GM12878 (cell line): ENCODE data around the gene DNAJC11. TPM values are rescaled to one million over a fixed set of nuclear protein-coding genes. Genes with fewer than 3 reads are reported as not detected.

Experiments used
- ATAC-seq: fragments of 200-7000 bp; cut with Tn5 transposase; 3 replicates; pipeline ENCODE4 v1.9.1; 2020; ENCODE audit warnings: mild to moderate bottlenecking, moderate library complexity
- BruUV-seq: library from RNA; stranded (reverse); fragments of 400-500 nt; replicated peaks from 2 replicates; lab custom pipeline; 2021; lab: Mats Ljungman, UMichigan
- CTCF ChIA-PET: fragments of 300-600 bp; sonication (Branson Sonifier 250); formaldehyde crosslinking; extraction: SDS; loops from one replicate; lab custom pipeline; 2021; ENCODE audit warnings: inconsistent platforms; lab: Yijun Ruan, JAX
- POLR2A ChIA-PET: fragments of 350-600 bp; formaldehyde crosslinking; extraction: SDS; loops from one replicate; lab custom pipeline; 2021; ENCODE audit warnings: inconsistent platforms; lab: Charles Lee
- RAD21 ChIA-PET: fragments of 300-600 bp; sonication (Branson Sonifier 250); formaldehyde crosslinking; loops from one replicate; lab custom pipeline; 2023; ENCODE audit warnings: antibody characterized with exemption; ENCODE audit not compliant: unreplicated experiment; lab: Charles Lee
- SMC1A ChIA-PET: fragments of 300-600 bp; sonication (Branson Sonifier 250); formaldehyde crosslinking; loops from one replicate; lab custom pipeline; 2023; ENCODE audit not compliant: unreplicated experiment, uncharacterized antibody; lab: Charles Lee
- DNase-seq: peaks from one replicate; pipeline ENCODE4 v3.0.0-alpha.2; 2011; ENCODE audit warnings: low read depth, low spot score
- FAIRE-seq: peaks from 3 replicates; lab custom pipeline; 2011; peaks lifted over from hg19 to GRCh38; lab: Jason Lieb, UNC
- H2AFZ ChIP-seq: 2 replicates; pipeline ENCODE4 v1.6.0; 2011; ENCODE audit warnings: low read depth, low read length, control low read depth; ENCODE audit not compliant: control insufficient read depth
- H3K27ac ChIP-seq: 2 replicates; pipeline ENCODE4 v1.5.1; 2011; ENCODE audit warnings: control low read depth; ENCODE audit not compliant: control insufficient read depth, insufficient read depth
- H3K27me3 ChIP-seq, 2 experiments: replicated peaks in 1 of 2; 2 replicates each; pipeline versions ENCODE4 v1.6.0 to v1.6.1; 2011; ENCODE audit warnings: low read length in 1 of 2; ENCODE audit not compliant: control insufficient read depth in 2 of 2, insufficient read depth in 2 of 2
- H3K36me3 ChIP-seq, 2 experiments: 2 replicates each; pipeline ENCODE4 v1.5.1; 2011; ENCODE audit warnings: low read length in 1 of 2; ENCODE audit not compliant: control insufficient read depth in 2 of 2, insufficient read depth in 2 of 2
- H3K4me1 ChIP-seq: 2 replicates; pipeline ENCODE4 v1.6.1; 2011; ENCODE audit warnings: mild to moderate bottlenecking, low read length, moderate library complexity, mixed read lengths; ENCODE audit not compliant: control insufficient read depth, insufficient read depth
- H3K4me2 ChIP-seq: 2 replicates; pipeline ENCODE4 v1.6.0; 2011; ENCODE audit warnings: control low read depth; ENCODE audit not compliant: control insufficient read depth, insufficient read depth
- H3K4me3 ChIP-seq: fragments of 200-600 bp; sonication (generic); 2 replicates; pipeline ENCODE4 v1.5.1; 2016
- H3K79me2 ChIP-seq: 2 replicates; pipeline ENCODE4 v1.6.0; 2011; ENCODE audit warnings: low read length; ENCODE audit not compliant: control insufficient read depth, insufficient read depth
- H3K9ac ChIP-seq: 2 replicates; pipeline ENCODE4 v1.8.0; 2011; ENCODE audit warnings: low read length, control low read depth, mixed read lengths; ENCODE audit not compliant: control insufficient read depth, insufficient read depth
- H3K9me3 ChIP-seq: replicated peaks from 3 replicates; pipeline ENCODE4 v1.5.1; 2011; ENCODE audit warnings: mild to moderate bottlenecking, low read length; ENCODE audit not compliant: control insufficient read depth, insufficient read depth
- H4K20me1 ChIP-seq: 2 replicates; pipeline ENCODE4 v1.6.0; 2011; ENCODE audit not compliant: control insufficient read depth, insufficient read depth
- EP300 ChIP-seq, 2 experiments: fragments of 150-350 bp in 1 of 2; IDR thresholded peaks; 2 replicates each; pipeline ENCODE4 v1.6.1; 2011 to 2012; ENCODE audit warnings: low read depth in 2 of 2, low read length in 2 of 2, borderline replicate concordance in 1 of 2, improper control_type of control experiment in 1 of 2, inconsistent platforms in 1 of 2; ENCODE audit not compliant: control insufficient read depth in 1 of 2
- KDM1A ChIP-seq: fragments of 200-600 bp; sonication (generic); IDR thresholded peaks from 2 replicates; pipeline ENCODE4 v1.6.1; 2016; ENCODE audit warnings: borderline replicate concordance
- MTA3 ChIP-seq: IDR thresholded peaks from 2 replicates; pipeline ENCODE4 v1.6.1; 2012; ENCODE audit warnings: low read length, inconsistent platforms, borderline replicate concordance
- NFXL1 ChIP-seq: fragments of 450-650 bp; IDR thresholded peaks from 2 replicates; pipeline ENCODE4 v1.6.1; 2017; ENCODE audit warnings: antibody characterized with exemption, mild to moderate bottlenecking, borderline replicate concordance
- NRF1 ChIP-seq: conservative IDR thresholded peaks from 2 replicates; pipeline ENCODE4 v1.6.1; 2011; ENCODE audit warnings: mild to moderate bottlenecking, low read depth, low read length, improper control_type of control experiment
- POLR2A ChIP-seq: IDR thresholded peaks from 2 replicates; pipeline ENCODE4 v1.6.1; 2011; ENCODE audit warnings: low read depth, mild to moderate bottlenecking, low read length
- POLR2AphosphoS5 ChIP-seq: IDR thresholded peaks from 2 replicates; pipeline ENCODE4 v1.6.1; 2011; ENCODE audit warnings: mild to moderate bottlenecking, low read length, inconsistent platforms
- POU2F2 ChIP-seq: IDR thresholded peaks from 3 replicates; pipeline ENCODE4 v1.6.1; 2011; ENCODE audit warnings: low read depth, mild to moderate bottlenecking, low read length, borderline replicate concordance
- RAD51 ChIP-seq: fragments of 450-650 bp; IDR thresholded peaks from 2 replicates; pipeline ENCODE4 v1.6.1; 2016; ENCODE audit warnings: moderate library complexity, mild to moderate bottlenecking, inconsistent platforms
- SREBF2 ChIP-seq: IDR thresholded peaks from 2 replicates; pipeline ENCODE4 v1.6.1; 2012; ENCODE audit warnings: mild to moderate bottlenecking, low read length
- TARDBP ChIP-seq: IDR thresholded peaks from 2 replicates; pipeline ENCODE4 v1.6.1; 2016; ENCODE audit warnings: borderline replicate concordance
- ZZZ3 ChIP-seq: IDR thresholded peaks from 2 replicates; pipeline ENCODE4 v1.6.1; 2011; ENCODE audit warnings: low read depth; ENCODE audit not compliant: control insufficient read depth, insufficient read length
- WGBS: methylation state at CpG from one replicate; pipeline ENCODE4 v1.1.6; 2016; ENCODE audit warnings: low lambda C conversion rate; ENCODE audit not compliant: insufficient replicate concordance, insufficient coverage; ENCODE audit errors: missing lambda C conversion rate; 5-methylcytosine and 5-hydroxymethylcytosine counted together
- in situ Hi-C: fragments of 300-500 bp; cut with MboI; formaldehyde crosslinking; loops from 9 replicates; pipeline ENCODE4 v1.14.3; 2018; ENCODE audit warnings: mixed read lengths
- intact Hi-C: fragments of 100-400 bp; cut with micrococcal nuclease; formaldehyde crosslinking; loops from one replicate; pipeline ENCODE4 v1.14.2; 2022; ENCODE audit not compliant: unreplicated experiment
- polyA plus RNA-seq, 11 experiments: library from polyadenylated mRNA; depleted of rRNA in 4 of 11; unstranded in 6 of 11; stranded (reverse) in 5 of 11; fragments of >200 nt; fragmentation: Nextera tagmentation in 4 of 11; fragmentation: Illumina TruSeq in 1 of 11; extraction: Ambion mirVana in 4 of 11; extraction: Trizol in 1 of 11; gene quantifications; 1 replicate in 1 of 11; 2 replicates in 10 of 11; pipeline versions ENCODE4 v1.2.1 to v1.2.3, GENCODE V29; 2011 to 2016; ENCODE audit warnings: inconsistent platforms in 2 of 11, missing spikeins in 2 of 11, low read depth in 1 of 11
- total RNA-seq, 4 experiments: library from RNA; depleted of rRNA in 3 of 4; stranded (reverse); fragments of >200 nt in 3 of 4; fragmentation: Illumina TruSeq in 1 of 4; extraction: Trizol in 1 of 4; gene quantifications; 2 replicates each; pipeline versions ENCODE4 v1.2.1 to v1.2.3, GENCODE V29; 2013 to 2021
- TF ChIP-seq, protein P1 (sequence below): fragments of 450-650 bp; IDR thresholded peaks from 2 replicates; pipeline ENCODE4 v1.6.1; 2016; ENCODE audit warnings: mild to moderate bottlenecking
- TF ChIP-seq, protein P2 (sequence below): IDR thresholded peaks from 2 replicates; pipeline ENCODE4 v1.6.1; 2012; ENCODE audit warnings: low read depth, low read length, improper control_type of control experiment
- TF ChIP-seq, protein P3 (sequence below): IDR thresholded peaks from 2 replicates; pipeline ENCODE4 v1.6.1; 2011; ENCODE audit warnings: borderline replicate concordance, low read depth, mild to moderate bottlenecking, moderate library complexity, mixed read lengths, low read length; ENCODE audit not compliant: insufficient read depth; ENCODE audit errors: extremely low read length

DNAJC11 gene
- total and polyA plus RNA-seq, 10 of the 15 experiments (the other 5 are each of a cell fraction or from before 2014, with no cell fraction given), result 5.0 to 58.8 (median 39.5) TPM

DNA sequence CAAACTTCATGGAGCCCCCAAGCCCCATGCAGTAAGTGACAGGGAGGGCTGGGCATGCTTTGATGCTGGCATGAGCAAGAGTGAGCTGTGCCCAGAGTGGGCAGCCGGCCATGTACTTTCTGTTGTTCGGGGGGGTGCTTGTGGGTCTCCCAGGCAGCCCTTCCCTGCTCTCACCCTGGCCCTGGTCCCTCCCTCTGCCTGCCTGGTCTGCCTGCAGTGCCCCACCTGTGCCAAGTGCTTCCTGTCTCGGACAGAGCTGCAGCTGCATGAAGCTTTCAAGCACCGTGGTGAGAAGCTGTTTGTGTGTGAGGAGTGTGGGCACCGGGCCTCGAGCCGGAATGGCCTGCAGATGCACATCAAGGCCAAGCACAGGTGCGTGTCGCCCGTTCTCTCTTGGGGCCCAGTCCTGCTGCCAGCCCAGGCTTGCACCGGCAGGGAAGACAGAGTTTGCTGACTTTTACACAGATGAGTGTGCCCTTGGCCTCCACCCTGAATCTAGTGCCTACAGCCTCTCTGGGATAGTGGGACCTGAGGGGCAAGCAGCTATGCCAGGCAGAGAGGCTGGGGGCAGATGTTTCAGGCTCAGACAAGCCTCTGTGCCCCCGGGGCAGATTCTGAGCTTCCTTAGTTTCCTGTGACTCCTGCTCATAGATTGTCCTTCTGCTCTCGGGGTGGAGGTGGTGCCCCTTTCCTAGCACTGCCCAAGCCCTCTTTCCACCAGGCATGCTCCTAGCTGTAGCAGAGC, 114.2 kb downstream of the DNAJC11 start:
- Histone ChIP-seq H3K4me2 (no peak overlapping the region), H3K79me2 (peaks cover 3% of the 10 kb centered on the region), H3K4me3 (no peak overlapping the region), H3K9ac (no peak overlapping the region), H3K27me3 (no peaks in the 10 kb centered on the region), H3K36me3 (peaks cover 7 to 10% of the 10 kb centered on the region in 2 experiments; a peak in 3 of 4 replicates), H4K20me1 (no peaks in the 10 kb centered on the region), H3K4me1 (no peaks in the 10 kb centered on the region; the same call in 1 of the 2 replicates), H2AFZ (no peak overlapping the region), H3K9me3 (no peaks in the 10 kb centered on the region), H3K27ac (no peak overlapping the region)
- ChIA-PET POLR2A (interaction anchor here (1.1 kb wide), 1 partner anchor 13 kb away, joined by 3 read pairs; no protein-coding TSS in a partner anchor), SMC1A (no interaction called here), CTCF (interaction anchor here (0.5 kb wide), 1 partner anchor 24 kb away, joined by 4 read pairs; no protein-coding TSS in a partner anchor), RAD21 (no interaction called here)
- DNase-seq (no peak), FAIRE-seq (no peak), ATAC-seq (no peak)
- no peak for TF ChIP-seq POU2F2
- peak; percentile 7 for TF ChIP-seq POLR2A
- intact Hi-C loops (no loop called here), in situ Hi-C loops (no loop called here)
- WGBS, result 39% methylated on average over 13 of the region's 13 CpGs
- no TSS peak for BruUV-seq

DNA sequence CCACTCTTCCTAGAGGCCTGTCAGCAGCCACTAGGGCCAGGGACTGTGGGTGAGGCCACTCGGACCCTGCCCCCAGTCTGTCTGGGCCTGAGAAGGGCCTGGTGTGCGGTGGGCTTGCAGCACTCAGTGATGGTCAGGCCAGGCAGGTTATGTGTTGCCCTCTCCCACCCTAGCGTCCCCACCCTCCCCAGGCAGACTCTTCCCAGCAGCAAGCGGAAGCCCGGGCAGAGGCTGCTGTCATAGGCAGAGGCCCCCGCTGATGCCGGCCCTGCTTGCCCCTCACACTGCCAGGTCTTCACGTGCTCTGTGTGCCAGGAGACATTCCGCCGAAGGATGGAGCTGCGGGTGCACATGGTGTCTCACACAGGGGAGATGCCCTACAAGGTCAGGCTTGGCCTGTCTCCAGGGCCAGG, 115.2 kb downstream of the DNAJC11 start:
- Histone ChIP-seq H3K4me1 (peaks cover 8% of the 10 kb centered on the region), H3K27me3 (no peaks in the 10 kb centered on the region), H3K27ac (no peak overlapping the region), H2AFZ (no peak overlapping the region), H3K4me3 (no peak overlapping the region), H3K4me2 (no peak overlapping the region), H4K20me1 (no peaks in the 10 kb centered on the region), H3K36me3 (peaks cover 7 to 10% of the 10 kb centered on the region in 2 experiments; a peak in 3 of 4 replicates), H3K79me2 (peaks cover 7% of the 10 kb centered on the region), H3K9me3 (no peaks in the 10 kb centered on the region), H3K9ac (no peak overlapping the region)
- intact Hi-C loops (no loop called here), in situ Hi-C loops (no loop called here)
- BruUV-seq, result no TSS peak
- 89% methylated on average over 11 of the region's 11 CpGs for WGBS
- ATAC-seq, result no peak
- DNase-seq, result no peak
- POLR2A ChIA-PET, result no interaction called here
- RAD21 ChIA-PET, result no interaction called here
- CTCF ChIA-PET, result no interaction called here
- no peak for FAIRE-seq
- SMC1A ChIA-PET, result no interaction called here
- TF ChIP-seq TARDBP, result no peak
- TF ChIP-seq, protein P1, sequence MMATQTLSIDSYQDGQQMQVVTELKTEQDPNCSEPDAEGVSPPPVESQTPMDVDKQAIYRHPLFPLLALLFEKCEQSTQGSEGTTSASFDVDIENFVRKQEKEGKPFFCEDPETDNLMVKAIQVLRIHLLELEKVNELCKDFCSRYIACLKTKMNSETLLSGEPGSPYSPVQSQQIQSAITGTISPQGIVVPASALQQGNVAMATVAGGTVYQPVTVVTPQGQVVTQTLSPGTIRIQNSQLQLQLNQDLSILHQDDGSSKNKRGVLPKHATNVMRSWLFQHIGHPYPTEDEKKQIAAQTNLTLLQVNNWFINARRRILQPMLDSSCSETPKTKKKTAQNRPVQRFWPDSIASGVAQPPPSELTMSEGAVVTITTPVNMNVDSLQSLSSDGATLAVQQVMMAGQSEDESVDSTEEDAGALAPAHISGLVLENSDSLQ, result no peak
- TF ChIP-seq MTA3, result no peak
- no peak for TF ChIP-seq NFXL1
- no peak for TF ChIP-seq KDM1A
- TF ChIP-seq RAD51, result no peak
- TF ChIP-seq POLR2AphosphoS5, result no peak
- TF ChIP-seq, protein P2, sequence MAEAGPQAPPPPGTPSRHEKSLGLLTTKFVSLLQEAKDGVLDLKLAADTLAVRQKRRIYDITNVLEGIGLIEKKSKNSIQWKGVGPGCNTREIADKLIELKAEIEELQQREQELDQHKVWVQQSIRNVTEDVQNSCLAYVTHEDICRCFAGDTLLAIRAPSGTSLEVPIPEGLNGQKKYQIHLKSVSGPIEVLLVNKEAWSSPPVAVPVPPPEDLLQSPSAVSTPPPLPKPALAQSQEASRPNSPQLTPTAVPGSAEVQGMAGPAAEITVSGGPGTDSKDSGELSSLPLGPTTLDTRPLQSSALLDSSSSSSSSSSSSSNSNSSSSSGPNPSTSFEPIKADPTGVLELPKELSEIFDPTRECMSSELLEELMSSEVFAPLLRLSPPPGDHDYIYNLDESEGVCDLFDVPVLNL, result no peak
- TF ChIP-seq EP300 (IDR thresholded peaks at IDR 0.05; ENCODE audit: borderline replicate concordance in 1 of 2, control insufficient read depth in 1 of 2, low read depth in 2 of 2, low read length in 2 of 2), result no peak
- TF ChIP-seq SREBF2, result no peak
- no peak for TF ChIP-seq NRF1
- TF ChIP-seq ZZZ3, result no peak
- TF ChIP-seq, protein P3, sequence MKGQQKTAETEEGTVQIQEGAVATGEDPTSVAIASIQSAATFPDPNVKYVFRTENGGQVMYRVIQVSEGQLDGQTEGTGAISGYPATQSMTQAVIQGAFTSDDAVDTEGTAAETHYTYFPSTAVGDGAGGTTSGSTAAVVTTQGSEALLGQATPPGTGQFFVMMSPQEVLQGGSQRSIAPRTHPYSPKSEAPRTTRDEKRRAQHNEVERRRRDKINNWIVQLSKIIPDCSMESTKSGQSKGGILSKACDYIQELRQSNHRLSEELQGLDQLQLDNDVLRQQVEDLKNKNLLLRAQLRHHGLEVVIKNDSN, result no peak
